Mesendoderm (in vitro differentiated cells): ENCODE measurements around the gene TFCP2L1.

Experiments used
- DNase-seq: peaks from one replicate; pipeline ENCODE4 v3.0.0; 2013
- H2AK5ac ChIP-seq: 2 replicates; pipeline ENCODE4 v1.6.1; 2013; ENCODE audit warnings: low read length, inconsistent platforms
- H2BK120ac ChIP-seq: 2 replicates; pipeline ENCODE4 v1.6.1; 2013; ENCODE audit warnings: low read depth, mild to moderate bottlenecking, low read length, moderate library complexity, mixed read lengths
- H2BK15ac ChIP-seq: replicated peaks from 2 replicates; pipeline ENCODE4 v1.6.1; 2013; ENCODE audit warnings: low read depth, mild to moderate bottlenecking, moderate library complexity
- H2BK5ac ChIP-seq: 2 replicates; pipeline ENCODE4 v1.6.1; 2013; ENCODE audit warnings: low read length, inconsistent platforms
- H3K18ac ChIP-seq: 2 replicates; pipeline ENCODE4 v1.6.1; 2013; ENCODE audit warnings: mild to moderate bottlenecking, low read length, mixed read lengths
- H3K23ac ChIP-seq: one replicate; pipeline ENCODE4 v1.6.1; 2013; ENCODE audit warnings: low read length
- H3K27ac ChIP-seq: 2 replicates; pipeline ENCODE4 v1.5.1; 2013; ENCODE audit warnings: low read depth, mild to moderate bottlenecking, inconsistent platforms, low read length, moderate library complexity
- H3K27me3 ChIP-seq: 2 replicates; pipeline ENCODE4 v1.6.1; 2013; ENCODE audit warnings: low read length, control low read depth, mild to moderate bottlenecking, inconsistent platforms; ENCODE audit not compliant: insufficient read depth, poor library complexity
- H3K36me3 ChIP-seq: 2 replicates; pipeline ENCODE4 v1.6.1; 2013; ENCODE audit warnings: low read length, inconsistent platforms; ENCODE audit not compliant: control insufficient read depth, insufficient read depth
- H3K4ac ChIP-seq: one replicate; pipeline ENCODE4 v1.6.1; 2013; ENCODE audit warnings: low read depth, mild to moderate bottlenecking, low read length, moderate library complexity
- H3K4me1 ChIP-seq: 2 replicates; pipeline ENCODE4 v1.6.1; 2013; ENCODE audit warnings: low read depth, low read length, inconsistent platforms; ENCODE audit not compliant: control insufficient read depth
- H3K4me2 ChIP-seq: 2 replicates; pipeline ENCODE4 v1.6.1; 2013; ENCODE audit warnings: low read length
- H3K4me3 ChIP-seq: 2 replicates; pipeline ENCODE4 v1.5.1; 2013; ENCODE audit warnings: mild to moderate bottlenecking, low read length
- H3K56ac ChIP-seq: one replicate; pipeline ENCODE4 v1.6.1; 2013; ENCODE audit warnings: low read length
- H3K79me1 ChIP-seq: 2 replicates; pipeline ENCODE4 v1.6.1; 2013; ENCODE audit warnings: low read length, inconsistent platforms
- H3K79me2 ChIP-seq: 2 replicates; pipeline ENCODE4 v1.6.1; 2013; ENCODE audit warnings: mild to moderate bottlenecking, low read length; ENCODE audit not compliant: control insufficient read depth, insufficient read depth
- H3K9ac ChIP-seq: 2 replicates; pipeline ENCODE4 v1.6.1; 2013; ENCODE audit warnings: low read length, inconsistent platforms
- H4K5ac ChIP-seq: one replicate; pipeline ENCODE4 v1.6.1; 2013; ENCODE audit warnings: low read length
- H4K8ac ChIP-seq: one replicate; pipeline ENCODE4 v1.6.1; 2013; ENCODE audit warnings: low read depth, mild to moderate bottlenecking, control low read depth, low read length, moderate library complexity
- WGBS: extraction: QIAGEN DNeasy Blood & Tissue Kit; methylation state at CpG from one replicate; pipeline ENCODE4 v1.1.7; 2013; ENCODE audit warnings: low lambda C conversion rate, missing lambda C conversion rate; ENCODE audit not compliant: insufficient coverage; ENCODE audit errors: extremely low coverage; 5-methylcytosine and 5-hydroxymethylcytosine counted together

The TFCP2L1 gene

DNA sequence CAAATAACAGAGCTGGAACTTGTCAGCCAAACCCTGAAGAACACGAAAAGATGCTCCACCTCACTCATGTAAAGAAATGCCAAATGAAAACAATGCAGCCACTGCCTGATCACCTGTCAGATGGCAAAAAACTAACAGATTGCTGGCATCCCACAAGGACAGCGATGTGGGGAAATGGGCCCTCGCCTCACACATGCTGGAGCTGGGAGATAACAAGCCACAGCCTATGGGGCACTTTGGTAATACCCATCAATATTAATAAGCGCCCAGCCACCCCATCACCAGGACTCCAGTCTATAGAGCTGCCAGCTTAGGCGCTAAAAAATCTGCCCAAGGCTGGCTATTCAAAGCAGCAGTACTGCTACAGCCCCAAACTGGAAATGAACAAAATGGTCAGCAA lies 27.0 kb downstream of the TFCP2L1 start:
- no peak overlapping the region for H2BK15ac ChIP-seq
- no CpG with 5 or more reads among the region's 5 CpGs for WGBS
- DNase-seq: no peak

DNA sequence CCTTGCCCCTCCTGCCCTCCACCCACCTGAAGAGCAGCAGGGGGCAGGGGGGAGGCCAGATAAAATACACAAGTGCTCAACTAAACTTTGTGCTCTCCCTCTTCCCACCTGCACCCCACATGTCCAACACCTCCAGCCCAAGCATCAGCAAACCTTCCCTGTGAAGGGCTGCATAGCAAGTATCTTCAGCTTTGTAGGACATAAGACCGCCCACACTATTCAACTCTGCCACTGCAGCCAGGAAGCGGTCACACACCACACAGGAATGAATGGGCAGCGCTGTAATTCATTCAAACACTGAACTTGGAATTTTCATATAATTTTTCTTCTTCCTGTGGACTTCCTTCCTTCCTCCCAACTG lies 27.5 kb downstream of the TFCP2L1 start:
- WGBS: no CpG with 5 or more reads among the region's 3 CpGs
- Histone ChIP-seq H2AK5ac (no peak overlapping the region), H3K27ac (no peak overlapping the region), H3K4me1 (no peaks in the 10 kb centered on the region), H3K56ac (no peak overlapping the region), H3K27me3 (no peaks in the 10 kb centered on the region), H3K79me2 (no peaks in the 10 kb centered on the region), H3K4me3 (no peak overlapping the region), H2BK120ac (no peak overlapping the region), H3K4me2 (no peak overlapping the region), H4K5ac (no peak overlapping the region), H3K9ac (no peak overlapping the region), H2BK15ac (no peak overlapping the region), H3K4ac (no peak overlapping the region), H3K79me1 (no peaks in the 10 kb centered on the region), H3K18ac (no peak overlapping the region), H3K36me3 (no peaks in the 10 kb centered on the region), H2BK5ac (no peak overlapping the region), H3K23ac (no peak overlapping the region), H4K8ac (no peak overlapping the region)
- DNase-seq: no peak

More for the DNA sequence above, 27.0 kb downstream of the TFCP2L1 start:
- no peak overlapping the region for H2AK5ac ChIP-seq
- no peak overlapping the region for H2BK5ac ChIP-seq
- no peak overlapping the region for H3K9ac ChIP-seq
- H3K27me3 ChIP-seq: no peaks in the 10 kb centered on the region
- H3K27ac ChIP-seq: no peak overlapping the region
- no peaks in the 10 kb centered on the region for H3K79me2 ChIP-seq
- no peak overlapping the region for H3K4ac ChIP-seq
- no peak overlapping the region for H3K23ac ChIP-seq
- H3K18ac ChIP-seq: no peak overlapping the region
- no peak overlapping the region for H4K8ac ChIP-seq
- H3K56ac ChIP-seq: no peak overlapping the region
- H3K79me1 ChIP-seq: no peaks in the 10 kb centered on the region
- H2BK120ac ChIP-seq: no peak overlapping the region
- no peaks in the 10 kb centered on the region for H3K4me1 ChIP-seq
- no peaks in the 10 kb centered on the region for H3K36me3 ChIP-seq
- no peak overlapping the region for H4K5ac ChIP-seq
- no peak overlapping the region for H3K4me2 ChIP-seq
- H3K4me3 ChIP-seq: no peak overlapping the region

- no peak overlapping the region for H2AK5ac ChIP-seq
- WGBS: no CpG with 5 or more reads among the region's 13 CpGs
Measured at GRCh38 chr2:121256720-121257479, 28.1 kb downstream of the TFCP2L1 start.

DNA sequence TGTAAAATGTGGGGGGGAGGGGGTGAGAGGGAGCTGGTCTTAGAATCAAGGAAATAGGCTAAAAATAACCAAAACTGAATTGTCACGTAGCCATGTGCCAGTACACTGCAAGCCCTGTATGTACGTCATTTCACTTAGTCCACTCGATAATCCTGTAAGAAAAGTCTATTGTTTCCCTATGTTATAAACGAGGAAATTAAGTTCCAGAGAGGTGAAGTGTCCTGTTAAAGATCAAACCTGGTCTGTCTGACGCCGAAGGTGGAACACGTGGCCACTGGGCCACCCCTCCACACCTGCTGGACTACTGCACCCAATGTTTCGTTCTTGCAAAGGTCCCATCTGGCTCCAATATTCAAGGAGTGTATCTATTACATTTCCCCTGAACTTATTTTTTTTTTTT lies 29.6 kb downstream of the TFCP2L1 start:
- H3K79me2 ChIP-seq: no peaks in the 10 kb centered on the region
- no peak overlapping the region for H4K5ac ChIP-seq
- no peaks in the 10 kb centered on the region for H3K79me1 ChIP-seq
- no peak overlapping the region for H3K18ac ChIP-seq
- no peak overlapping the region for H2BK15ac ChIP-seq
- no peak overlapping the region for H2BK120ac ChIP-seq
- no peak overlapping the region for H3K4me2 ChIP-seq
- no peak overlapping the region for H2AK5ac ChIP-seq
- no peaks in the 10 kb centered on the region for H3K4me1 ChIP-seq
- no peaks in the 10 kb centered on the region for H3K36me3 ChIP-seq
- H3K4ac ChIP-seq: no peak overlapping the region
- H3K4me3 ChIP-seq: no peak overlapping the region
- no peak overlapping the region for H3K27ac ChIP-seq
- H3K23ac ChIP-seq: no peak overlapping the region
- DNase-seq: no peak
- no peak overlapping the region for H3K56ac ChIP-seq
- H2BK5ac ChIP-seq: no peak overlapping the region
- no peak overlapping the region for H3K9ac ChIP-seq
- no CpG with 5 or more reads among the region's 8 CpGs for WGBS
- no peak overlapping the region for H4K8ac ChIP-seq
- no peaks in the 10 kb centered on the region for H3K27me3 ChIP-seq

More at GRCh38 chr2:121256720-121257479, 28.1 kb downstream of the TFCP2L1 start:
- Histone ChIP-seq H2BK120ac (no peak overlapping the region), H4K5ac (no peak overlapping the region), H3K23ac (no peak overlapping the region), H4K8ac (no peak overlapping the region), H3K56ac (no peak overlapping the region), H2BK15ac (no peak overlapping the region), H3K36me3 (no peaks in the 10 kb centered on the region), H3K18ac (no peak overlapping the region), H3K4me3 (no peak overlapping the region), H2BK5ac (no peak overlapping the region), H3K27me3 (no peaks in the 10 kb centered on the region), H3K9ac (no peak overlapping the region), H3K4ac (no peak overlapping the region), H3K79me1 (no peaks in the 10 kb centered on the region), H3K4me2 (no peak overlapping the region), H3K79me2 (no peaks in the 10 kb centered on the region), H3K27ac (no peak overlapping the region), H3K4me1 (no peaks in the 10 kb centered on the region)
- no peak for DNase-seq

- H3K4me3 ChIP-seq: no peak overlapping the region
- no peak overlapping the region for H3K18ac ChIP-seq
- H2AK5ac ChIP-seq: no peak overlapping the region
- no peak overlapping the region for H3K4me2 ChIP-seq
- no peak overlapping the region for H3K23ac ChIP-seq
- H3K27me3 ChIP-seq: no peaks in the 10 kb centered on the region
- no peak overlapping the region for H4K5ac ChIP-seq
- H3K79me1 ChIP-seq: no peaks in the 10 kb centered on the region
- no peaks in the 10 kb centered on the region for H3K79me2 ChIP-seq
- H2BK5ac ChIP-seq: no peak overlapping the region
- WGBS: no CpG with 5 or more reads among the region's 4 CpGs
- no peak overlapping the region for H2BK120ac ChIP-seq
- no peak for DNase-seq
- H3K4me1 ChIP-seq: no peaks in the 10 kb centered on the region
- H4K8ac ChIP-seq: no peak overlapping the region
- H2BK15ac ChIP-seq: no peak overlapping the region
- no peak overlapping the region for H3K9ac ChIP-seq
- H3K56ac ChIP-seq: no peak overlapping the region
- H3K27ac ChIP-seq: no peak overlapping the region
- H3K36me3 ChIP-seq: no peaks in the 10 kb centered on the region
- no peak overlapping the region for H3K4ac ChIP-seq
Measured at GRCh38 chr2:121254748-121255147, 30.3 kb downstream of the TFCP2L1 start.

DNA sequence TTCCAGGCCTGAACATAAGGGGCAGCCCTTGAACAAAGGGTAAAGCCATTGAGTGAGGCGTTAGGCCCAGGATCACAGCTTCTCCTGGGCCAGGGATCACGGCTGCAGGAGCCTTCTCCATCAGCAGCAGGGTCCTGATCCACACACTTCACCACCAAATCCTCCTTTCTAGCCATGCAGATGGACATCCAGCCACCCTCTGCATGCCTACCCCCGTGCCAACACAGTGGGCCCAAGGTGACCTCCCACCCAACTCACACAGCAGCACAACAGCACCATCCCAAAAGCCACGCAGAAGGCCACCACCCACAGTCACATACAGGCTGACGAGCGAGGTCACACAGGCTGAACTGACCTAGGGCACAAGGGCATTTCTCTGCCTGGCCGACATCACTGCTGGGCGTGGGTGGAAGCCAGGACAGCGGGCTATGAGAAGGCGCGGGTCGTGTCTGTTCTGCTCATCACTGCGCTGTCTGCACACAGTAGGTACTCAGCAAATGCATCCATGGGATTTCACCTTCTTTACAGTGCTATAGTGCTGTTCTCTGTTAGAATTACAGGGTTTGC lies 31.2 kb downstream of the TFCP2L1 start:
- H2AK5ac ChIP-seq: no peak overlapping the region
- no peak overlapping the region for H2BK120ac ChIP-seq
- H4K8ac ChIP-seq: no peak overlapping the region
- H3K4me3 ChIP-seq: no peak overlapping the region
- H3K56ac ChIP-seq: no peak overlapping the region
- no peak overlapping the region for H3K27ac ChIP-seq
- no peak overlapping the region for H2BK5ac ChIP-seq
- H3K79me1 ChIP-seq: no peaks in the 10 kb centered on the region
- H3K36me3 ChIP-seq: no peaks in the 10 kb centered on the region
- no peaks in the 10 kb centered on the region for H3K4me1 ChIP-seq
- no peak overlapping the region for H3K4me2 ChIP-seq
- H3K4ac ChIP-seq: no peak overlapping the region
- WGBS: no CpG with 5 or more reads among the region's 13 CpGs
- H3K27me3 ChIP-seq: no peaks in the 10 kb centered on the region
- H2BK15ac ChIP-seq: no peak overlapping the region
- H4K5ac ChIP-seq: no peak overlapping the region
- no peak overlapping the region for H3K9ac ChIP-seq
- no peak overlapping the region for H3K23ac ChIP-seq
- no peak for DNase-seq
- H3K18ac ChIP-seq: no peak overlapping the region
- H3K79me2 ChIP-seq: no peaks in the 10 kb centered on the region
